Activated B cell treated with CpG ODN at 0.5 μM for 24 hours (primary cell): ENCODE data around the gene WDR72. TPM values are rescaled to one million over a fixed set of nuclear protein-coding genes. Genes with fewer than 3 reads are reported as not detected.

Experiments used
- ATAC-seq: fragments of 200-7000 bp; cut with Tn5 transposase; one replicate; pipeline ENCODE4 v1.10.0; 2021; ENCODE audit warnings: low read depth, mild to moderate bottlenecking, moderate library complexity
- CTCF ChIA-PET: fragments of 350-600 bp; sonication (Branson Sonifier 250); formaldehyde crosslinking; loops from one replicate; lab custom pipeline; 2021; ENCODE audit warnings: antibody characterized with exemption; lab: Charles Lee
- POLR2A ChIA-PET: fragments of 350-600 bp; sonication (Branson Sonifier 250); formaldehyde crosslinking; loops from one replicate; lab custom pipeline; 2021; ENCODE audit warnings: antibody characterized with exemption; lab: Charles Lee
- DNase-seq: peaks from one replicate; pipeline ENCODE4 v3.0.0; 2022
- H3K27ac Mint-ChIP-seq: one replicate; pipeline ENCODE4 v1.8.0; 2020; ENCODE audit warnings: mixed read lengths
- H3K27me3 Mint-ChIP-seq: one replicate; pipeline ENCODE4 v1.8.0; 2021; ENCODE audit warnings: mixed read lengths
- H3K36me3 Mint-ChIP-seq: one replicate; pipeline ENCODE4 v1.8.0; 2021; ENCODE audit warnings: low read depth, mixed read lengths
- H3K4me1 Mint-ChIP-seq: one replicate; pipeline ENCODE4 v1.8.0; 2021; ENCODE audit warnings: mixed read lengths
- H3K4me3 Mint-ChIP-seq: one replicate; pipeline ENCODE4 v1.8.0; 2020; ENCODE audit warnings: mild to moderate bottlenecking, mixed read lengths
- H3K9me3 Mint-ChIP-seq: one replicate; pipeline ENCODE4 v1.8.0; 2020; ENCODE audit warnings: mixed read lengths
- intact Hi-C: fragments of 100-400 bp; cut with micrococcal nuclease; formaldehyde crosslinking; loops from one replicate; pipeline ENCODE4 v1.15.1; 2024
- total RNA-seq: library from RNA; stranded (reverse); gene quantifications from 2 replicates; pipeline ENCODE4 v1.2.3, GENCODE V29; 2022
- TF ChIP-seq, protein P1 (sequence below): fragments of 200-600 bp; IDR thresholded peaks from one replicate; pipeline ENCODE4 v1.8.0; 2022; ENCODE audit warnings: antibody characterized with exemption, mild to moderate bottlenecking

WDR72 gene
- total RNA-seq, 1 donor from 2014 or later: not detected

DNA sequence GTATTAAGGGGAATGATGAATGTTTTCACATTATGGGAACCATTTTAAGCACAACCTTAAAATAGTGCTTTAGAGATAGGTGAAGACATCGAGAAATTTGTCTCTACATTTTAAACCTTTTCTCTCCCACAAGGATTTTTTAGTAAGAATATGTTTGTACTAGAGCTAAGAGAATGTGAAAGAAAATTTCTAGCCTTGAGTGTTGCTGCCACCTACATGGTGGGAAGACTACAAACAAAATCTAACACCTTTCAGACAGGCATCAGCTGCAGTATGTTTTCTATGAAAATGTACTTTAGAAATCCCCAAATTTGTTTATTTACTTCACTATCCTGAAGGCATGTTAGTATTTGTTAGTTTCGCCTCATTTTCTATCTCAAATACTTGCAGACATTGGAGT is 247.4 kb downstream of the WDR72 start:
- Mint-ChIP-seq H3K27ac (no peak overlapping the region), H3K4me1 (no peaks in the 10 kb centered on the region), H3K36me3 (no peaks in the 10 kb centered on the region), H3K27me3 (no peaks in the 10 kb centered on the region), H3K9me3 (no peaks in the 10 kb centered on the region), H3K4me3 (no peak overlapping the region)
- POLR2A ChIA-PET: no interaction called here
- intact Hi-C loops: no loop called here
- TF ChIP-seq, protein P1, sequence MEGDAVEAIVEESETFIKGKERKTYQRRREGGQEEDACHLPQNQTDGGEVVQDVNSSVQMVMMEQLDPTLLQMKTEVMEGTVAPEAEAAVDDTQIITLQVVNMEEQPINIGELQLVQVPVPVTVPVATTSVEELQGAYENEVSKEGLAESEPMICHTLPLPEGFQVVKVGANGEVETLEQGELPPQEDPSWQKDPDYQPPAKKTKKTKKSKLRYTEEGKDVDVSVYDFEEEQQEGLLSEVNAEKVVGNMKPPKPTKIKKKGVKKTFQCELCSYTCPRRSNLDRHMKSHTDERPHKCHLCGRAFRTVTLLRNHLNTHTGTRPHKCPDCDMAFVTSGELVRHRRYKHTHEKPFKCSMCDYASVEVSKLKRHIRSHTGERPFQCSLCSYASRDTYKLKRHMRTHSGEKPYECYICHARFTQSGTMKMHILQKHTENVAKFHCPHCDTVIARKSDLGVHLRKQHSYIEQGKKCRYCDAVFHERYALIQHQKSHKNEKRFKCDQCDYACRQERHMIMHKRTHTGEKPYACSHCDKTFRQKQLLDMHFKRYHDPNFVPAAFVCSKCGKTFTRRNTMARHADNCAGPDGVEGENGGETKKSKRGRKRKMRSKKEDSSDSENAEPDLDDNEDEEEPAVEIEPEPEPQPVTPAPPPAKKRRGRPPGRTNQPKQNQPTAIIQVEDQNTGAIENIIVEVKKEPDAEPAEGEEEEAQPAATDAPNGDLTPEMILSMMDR: no peak
- CTCF ChIA-PET: no interaction called here
- DNase-seq (no peak), ATAC-seq (no peak)

DNA sequence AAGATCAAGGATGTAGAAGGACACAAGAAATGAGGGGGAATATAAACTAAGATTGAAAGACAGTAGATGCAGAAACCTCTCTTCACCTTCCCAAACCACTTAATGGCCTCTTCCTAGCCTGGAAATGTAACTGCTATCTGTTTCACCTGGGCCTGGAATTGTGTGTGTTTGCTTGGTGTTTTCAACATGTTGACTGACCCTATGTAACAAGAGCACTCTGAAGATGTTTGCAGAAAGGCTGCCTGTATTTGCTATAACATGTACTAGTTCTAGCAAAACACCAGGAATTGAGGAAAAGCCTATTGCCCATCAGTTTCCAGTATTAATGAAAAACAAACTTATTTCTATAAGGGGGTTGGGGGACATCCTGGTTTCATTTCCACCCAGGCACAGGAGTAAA is 248.3 kb downstream of the WDR72 start:
- Mint-ChIP-seq H3K27me3 (no peaks in the 10 kb centered on the region), H3K4me3 (no peak overlapping the region), H3K36me3 (no peaks in the 10 kb centered on the region), H3K27ac (no peak overlapping the region), H3K9me3 (no peaks in the 10 kb centered on the region), H3K4me1 (no peaks in the 10 kb centered on the region)
- intact Hi-C loops: no loop called here
- no peak for DNase-seq
- ATAC-seq: no peak
- ChIA-PET CTCF (no interaction called here), POLR2A (no interaction called here)
- TF ChIP-seq, protein P1: no peak

DNA sequence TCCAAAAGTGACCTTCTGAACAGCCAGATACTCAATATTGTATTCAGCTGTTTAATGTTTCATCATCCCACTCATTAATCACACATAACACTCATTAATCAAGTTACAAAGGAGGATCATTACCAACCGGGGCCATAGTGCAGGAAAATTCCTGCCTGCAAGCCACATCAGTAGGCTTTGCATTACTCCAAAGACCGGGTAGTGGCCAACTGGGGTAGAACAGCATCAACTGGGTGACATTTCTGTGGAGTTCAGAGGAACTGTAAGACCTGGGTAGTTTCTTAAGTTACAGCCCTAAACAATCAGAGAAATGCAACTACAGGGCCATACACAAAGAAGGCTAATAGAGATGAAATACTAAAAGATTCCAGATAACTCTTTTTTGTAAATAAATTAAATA is 253.1 kb downstream of the WDR72 start:
- no peak overlapping the region for H3K27ac Mint-ChIP-seq
- H3K27me3 Mint-ChIP-seq: no peaks in the 10 kb centered on the region
- H3K36me3 Mint-ChIP-seq: no peaks in the 10 kb centered on the region
- no peak for ATAC-seq
- CTCF ChIA-PET: no interaction called here
- intact Hi-C loops: loop anchor here (10.0 kb wide), 1 partner anchor 58 kb away; no protein-coding TSS in a partner anchor
- DNase-seq: no peak
- H3K4me3 Mint-ChIP-seq: no peak overlapping the region
- peaks cover 6% of the 10 kb centered on the region for H3K9me3 Mint-ChIP-seq
- POLR2A ChIA-PET: no interaction called here
- no peaks in the 10 kb centered on the region for H3K4me1 Mint-ChIP-seq
- TF ChIP-seq, protein P1: no peak

DNA sequence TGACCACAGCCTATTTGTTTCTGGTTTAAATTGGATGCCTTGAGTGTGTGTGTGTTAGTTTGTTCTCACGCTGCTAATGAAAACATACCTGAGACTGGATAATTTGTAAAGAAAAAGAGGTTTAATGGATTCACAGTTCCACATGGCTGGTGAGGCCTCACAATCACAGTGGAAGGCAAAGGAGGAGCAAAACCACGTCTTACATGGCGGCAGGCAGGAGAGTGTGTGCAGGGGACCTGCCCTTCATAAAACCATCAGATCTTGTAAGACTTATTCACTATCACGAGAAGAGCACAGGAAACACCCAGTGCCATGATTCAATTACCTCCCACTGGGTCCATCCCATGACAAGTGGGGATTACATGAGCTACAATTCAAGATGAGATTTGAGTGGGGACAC is 260.5 kb downstream of the WDR72 start:
- TF ChIP-seq, protein P1: no peak
- ChIA-PET POLR2A (no interaction called here), CTCF (no interaction called here)
- no peaks in the 10 kb centered on the region for H3K27me3 Mint-ChIP-seq
- H3K4me1 Mint-ChIP-seq: no peaks in the 10 kb centered on the region
- intact Hi-C loops: no loop called here
- DNase-seq (no peak), ATAC-seq (no peak)
- peaks cover 6% of the 10 kb centered on the region for H3K9me3 Mint-ChIP-seq
- H3K4me3 Mint-ChIP-seq: no peak overlapping the region
- H3K27ac Mint-ChIP-seq: no peak overlapping the region
- no peaks in the 10 kb centered on the region for H3K36me3 Mint-ChIP-seq

DNA sequence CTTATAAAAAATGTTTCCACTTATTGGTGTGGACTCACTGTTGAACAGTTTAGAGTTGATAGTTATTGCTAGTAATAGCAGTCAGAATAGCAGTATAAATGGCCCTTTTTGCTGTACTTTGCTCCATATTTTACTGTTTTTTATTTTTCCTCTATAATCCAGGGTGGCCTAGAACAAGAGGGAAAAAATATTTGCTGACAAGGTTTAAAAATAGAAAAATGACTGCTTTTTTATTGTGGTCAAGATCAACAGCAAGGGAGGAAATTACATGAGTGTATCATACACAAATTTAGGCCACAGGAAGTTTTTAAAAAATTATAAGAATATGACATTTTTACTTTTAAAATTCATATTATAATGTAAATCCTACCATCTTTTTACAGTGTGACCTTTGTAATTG is 269.1 kb downstream of the WDR72 start:
- H3K4me1 Mint-ChIP-seq: no peaks in the 10 kb centered on the region
- intact Hi-C loops: no loop called here
- TF ChIP-seq, protein P1: no peak
- CTCF ChIA-PET: no interaction called here
- H3K9me3 Mint-ChIP-seq: no peaks in the 10 kb centered on the region
- DNase-seq: no peak
- H3K36me3 Mint-ChIP-seq: no peaks in the 10 kb centered on the region
- ATAC-seq: no peak
- POLR2A ChIA-PET: no interaction called here
- H3K4me3 Mint-ChIP-seq: no peak overlapping the region
- no peaks in the 10 kb centered on the region for H3K27me3 Mint-ChIP-seq
- no peak overlapping the region for H3K27ac Mint-ChIP-seq
